ENCODE measurements around the gene PAGE3.

The PAGE3 gene

DNA sequence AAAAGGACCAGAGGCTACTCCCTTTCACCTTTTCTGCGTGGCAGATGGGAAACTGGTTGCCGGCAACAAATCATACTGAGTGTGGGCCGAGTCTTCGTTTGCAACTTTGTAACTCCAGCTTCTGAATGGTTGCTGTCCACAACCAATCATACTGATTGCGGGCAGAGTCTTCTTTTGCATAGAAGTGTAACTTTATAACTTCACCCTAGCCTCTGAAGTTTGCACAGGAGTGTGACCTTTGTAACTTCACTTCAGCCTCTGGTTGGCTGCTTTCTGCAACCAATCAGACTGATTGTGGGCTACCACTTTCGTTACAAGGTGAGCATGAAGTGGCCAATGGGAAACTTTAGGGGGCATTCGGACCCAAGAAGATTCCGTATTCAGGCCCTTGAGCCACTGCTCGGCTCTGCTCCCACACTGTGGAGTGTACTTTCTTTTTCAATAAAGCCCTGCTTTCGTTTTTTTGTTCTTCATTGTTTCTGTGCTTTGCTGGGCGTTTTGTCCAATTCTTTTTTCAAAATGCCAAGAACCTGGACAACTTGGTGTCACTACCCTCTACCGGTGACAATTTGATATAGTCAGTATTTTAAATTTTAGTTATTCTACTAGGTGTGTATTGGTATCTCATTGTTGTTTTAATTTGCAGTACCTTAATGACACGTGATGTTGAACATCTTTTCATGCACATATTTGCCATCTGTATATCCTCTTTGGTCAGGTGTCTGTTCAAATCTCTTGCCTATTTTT, 53.6 kb downstream of the PAGE3 start:
- TF ChIP-seq PAX5 (IDR thresholded peaks at IDR 0.05; ENCODE audit: insufficient read depth, low read length, severe bottlenecking) (no peak), TAF1 (IDR thresholded peaks at IDR 0.05; ENCODE audit: low read depth, low read length) (no peak), POLR2AphosphoS5 (IDR thresholded peaks at IDR 0.05; ENCODE audit: low read depth, low read length) (no peak), POLR2A (IDR thresholded peaks at IDR 0.05; ENCODE audit: low read depth, low read length) (no peak), POU2F2 (IDR thresholded peaks at IDR 0.05; ENCODE audit: low read depth, low read length) (no peak), SPI1 (IDR thresholded peaks at IDR 0.05; ENCODE audit: low read depth, low read length) (no peak)
- DNase-seq (ENCODE audit: insufficient read length, low spot score) (no peak), FAIRE-seq (no peak)

Measured in GM12891 (cell line).